ENCODE measurements around the gene HOXC6.

Gene HOXC6

GRCh38 chr12:54028314-54029201 is at the start of gene HOXC6:
TSS of gene HOXC6 (plus strand) at chr12:54028440. CDS start at chr12:54028522, 82 bp downstream.
- ChIA-PET CTCF (interaction anchor here (0.9 to 1.8 kb wide), 3 partner anchors 173 to 282 kb away, joined by 3 to 5 read pairs (median 5); no protein-coding TSS in a partner anchor), POLR2A (ENCODE audit: low non-redundant PET) (no interaction called here)
- no peak within 1 kb of the TSS for H3K27ac ChIP-seq
- TF ChIP-seq CTCF (conservative IDR thresholded peaks at IDR 0.05; ENCODE audit: low read depth), result no peak
- peak; percentile 76 for DNase-seq (ENCODE audit: low spot score)

- ChIA-PET CTCF (interaction anchor here (0.7 kb wide), 1 partner anchor 186 kb away, joined by 3 read pairs; no protein-coding TSS in a partner anchor), POLR2A (ENCODE audit: low non-redundant PET) (no interaction called here)
- H3K27ac ChIP-seq, result no peak overlapping the region
- DNase-seq (ENCODE audit: low spot score), result no peak
- no peak for TF ChIP-seq CTCF (conservative IDR thresholded peaks at IDR 0.05; ENCODE audit: low read depth)
Observed at GRCh38 chr12:53978477-53979356, 49.5 kb upstream of the HOXC6 start.

GRCh38 chr12:53980104-53980801 is 48.0 kb upstream of the HOXC6 start:
- ChIA-PET CTCF (interaction anchor here (0.6 to 1.2 kb wide), 2 partner anchors 29 to 221 kb away, joined by 3 read pairs; partner anchors contain the start of gene HOXC8), POLR2A (ENCODE audit: low non-redundant PET) (no interaction called here)
- DNase-seq (ENCODE audit: low spot score), result no peak
- H3K27ac ChIP-seq, result no peak overlapping the region
- TF ChIP-seq CTCF (conservative IDR thresholded peaks at IDR 0.05; ENCODE audit: low read depth), result no peak

- CTCF ChIA-PET, result interaction anchor here (0.6 to 1.2 kb wide), 2 partner anchors 28 to 220 kb away, joined by 3 read pairs; partner anchors contain the start of gene HOXC8
- H3K27ac ChIP-seq, result no peak overlapping the region
- DNase-seq (ENCODE audit: low spot score), result no peak
- TF ChIP-seq CTCF (conservative IDR thresholded peaks at IDR 0.05; ENCODE audit: low read depth), result no peak
- POLR2A ChIA-PET (ENCODE audit: low non-redundant PET), result interaction anchor here (0.6 kb wide), 1 partner anchor 262 kb away, joined by 3 read pairs; no protein-coding TSS in a partner anchor
Observed at GRCh38 chr12:53980802-53981496, 47.3 kb upstream of the HOXC6 start.

- no peak for DNase-seq (ENCODE audit: low spot score)
- no peak for TF ChIP-seq CTCF (conservative IDR thresholded peaks at IDR 0.05; ENCODE audit: low read depth)
- no peak overlapping the region for H3K27ac ChIP-seq
- ChIA-PET POLR2A (ENCODE audit: low non-redundant PET) (no interaction called here), CTCF (interaction anchor here (0.6 to 0.7 kb wide), 2 partner anchors 152 to 312 kb away, joined by 3 to 7 read pairs; no protein-coding TSS in a partner anchor)
Observed at GRCh38 chr12:53981634-53982565, 46.3 kb upstream of the HOXC6 start.
